Natural killer cell (primary cell): ENCODE data around the gene FRMPD2. TPM values are rescaled to one million over a fixed set of nuclear protein-coding genes. Genes with fewer than 3 reads are reported as not detected.

Source experiments
- ATAC-seq, 3 donors: fragments of 150-1000 bp in 2 of 3; fragments of 200-7000 bp in 1 of 3; cut with Tn5 transposase; 1 replicate in 1 of 3; 2 replicates in 2 of 3; pipeline ENCODE4 v1.10.0; 2021; ENCODE audit warnings: mild to moderate bottlenecking in 2 of 3, moderate library complexity in 2 of 3
- DNase-seq, 2 donors: peaks; one replicate each; pipeline versions ENCODE4 v3.0.0 to v3.0.0-alpha.2; 2013 to 2021; ENCODE audit warnings: mixed read lengths in 1 of 2
- H3K27ac ChIP-seq: one replicate; pipeline ENCODE4 v1.5.1; 2013; ENCODE audit warnings: mild to moderate bottlenecking, low read length
- H3K27me3 ChIP-seq: one replicate; pipeline ENCODE4 v1.6.1; 2013; ENCODE audit warnings: low read length; ENCODE audit not compliant: control insufficient read depth, insufficient read depth
- H3K36me3 ChIP-seq: one replicate; pipeline ENCODE4 v1.6.1; 2013; ENCODE audit warnings: low read length; ENCODE audit not compliant: control insufficient read depth, insufficient read depth
- H3K4me1 ChIP-seq: one replicate; pipeline ENCODE4 v1.6.1; 2013; ENCODE audit warnings: low read length; ENCODE audit not compliant: control insufficient read depth, insufficient read depth
- H3K4me3 ChIP-seq: one replicate; pipeline ENCODE4 v1.5.1; 2013; ENCODE audit warnings: low read length
- H3K9me3 ChIP-seq: one replicate; pipeline ENCODE4 v1.6.1; 2013; ENCODE audit warnings: low read length; ENCODE audit not compliant: control insufficient read depth, insufficient read depth
- H3K27ac Mint-ChIP-seq, 2 donors: one replicate each; pipeline ENCODE4 v1.8.0; 2022; ENCODE audit warnings: mild to moderate bottlenecking in 2 of 2, mixed read lengths in 2 of 2, moderate library complexity in 1 of 2
- H3K27me3 Mint-ChIP-seq, 2 donors: one replicate each; pipeline ENCODE4 v1.8.0; 2022; ENCODE audit warnings: low read depth in 2 of 2, mixed read lengths in 2 of 2
- H3K36me3 Mint-ChIP-seq: one replicate; pipeline ENCODE4 v1.8.0; 2022; ENCODE audit warnings: mixed read lengths
- H3K4me1 Mint-ChIP-seq, 2 donors: one replicate each; pipeline ENCODE4 v1.8.0; 2022; ENCODE audit warnings: mixed read lengths in 2 of 2
- H3K4me3 Mint-ChIP-seq: one replicate; pipeline ENCODE4 v1.8.0; 2022; ENCODE audit warnings: mild to moderate bottlenecking, moderate library complexity, mixed read lengths
- H3K9me3 Mint-ChIP-seq, 2 donors: one replicate each; pipeline ENCODE4 v1.8.0; 2022; ENCODE audit warnings: mixed read lengths in 2 of 2
- WGBS: methylation state at CpG from one replicate; pipeline ENCODE4 v1.1.7; 2013; ENCODE audit warnings: missing lambda C conversion rate; ENCODE audit not compliant: insufficient coverage; 5-methylcytosine and 5-hydroxymethylcytosine counted together
- intact Hi-C: fragments of 100-400 bp; cut with micrococcal nuclease; formaldehyde crosslinking; loops from one replicate; pipeline ENCODE4 v1.14.2; 2022
- total RNA-seq, 4 donors: library from RNA; stranded (reverse); fragments of 120-200 nt in 1 of 4; gene quantifications; one replicate each; pipeline versions ENCODE4 v1.2.3 to v1.2.4, GENCODE V29; 2013 to 2022
- TF ChIP-seq, protein P1 (sequence below): fragments of 200-600 bp; IDR thresholded peaks from one replicate; pipeline ENCODE4 v1.8.0; 2022; ENCODE audit warnings: antibody characterized with exemption

FRMPD2 gene
- total RNA-seq, 3 donors from 2014 or later (not counting 1 experiment from before 2014, with no cell fraction given), result 0.20 TPM; not detected in 2

DNA sequence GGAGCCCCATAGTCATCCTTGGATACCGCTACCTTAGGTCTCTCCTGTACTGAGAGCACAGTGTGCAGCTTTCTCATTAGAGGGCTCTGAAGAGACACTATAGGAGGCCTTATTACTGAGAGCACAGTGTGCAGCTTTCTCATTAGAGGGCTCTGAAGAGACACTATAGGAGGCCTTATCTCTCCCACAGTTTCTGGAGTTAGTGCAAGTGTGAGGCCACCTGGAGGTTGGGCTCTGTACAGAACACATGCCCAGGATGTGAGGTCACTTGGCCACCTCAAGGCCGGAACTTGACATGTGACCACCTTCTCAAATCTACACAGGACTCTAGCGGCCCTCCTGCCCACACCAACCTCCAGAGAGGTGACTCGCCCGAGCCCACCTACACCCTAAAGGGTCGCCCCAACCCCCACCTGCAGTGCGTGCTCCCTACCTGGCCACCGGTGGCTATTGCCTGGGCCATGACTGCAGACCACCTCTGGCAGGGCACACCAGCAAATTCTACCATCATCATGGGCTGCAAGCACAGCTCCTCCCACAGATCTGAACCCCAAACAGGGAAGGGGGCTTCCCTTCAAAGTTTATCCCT is 24.6 kb downstream of the FRMPD2 start:
- no peaks in the 10 kb centered on the region for H3K36me3 Mint-ChIP-seq
- ATAC-seq (no peak), DNase-seq (no peak)
- TF ChIP-seq, protein P1, sequence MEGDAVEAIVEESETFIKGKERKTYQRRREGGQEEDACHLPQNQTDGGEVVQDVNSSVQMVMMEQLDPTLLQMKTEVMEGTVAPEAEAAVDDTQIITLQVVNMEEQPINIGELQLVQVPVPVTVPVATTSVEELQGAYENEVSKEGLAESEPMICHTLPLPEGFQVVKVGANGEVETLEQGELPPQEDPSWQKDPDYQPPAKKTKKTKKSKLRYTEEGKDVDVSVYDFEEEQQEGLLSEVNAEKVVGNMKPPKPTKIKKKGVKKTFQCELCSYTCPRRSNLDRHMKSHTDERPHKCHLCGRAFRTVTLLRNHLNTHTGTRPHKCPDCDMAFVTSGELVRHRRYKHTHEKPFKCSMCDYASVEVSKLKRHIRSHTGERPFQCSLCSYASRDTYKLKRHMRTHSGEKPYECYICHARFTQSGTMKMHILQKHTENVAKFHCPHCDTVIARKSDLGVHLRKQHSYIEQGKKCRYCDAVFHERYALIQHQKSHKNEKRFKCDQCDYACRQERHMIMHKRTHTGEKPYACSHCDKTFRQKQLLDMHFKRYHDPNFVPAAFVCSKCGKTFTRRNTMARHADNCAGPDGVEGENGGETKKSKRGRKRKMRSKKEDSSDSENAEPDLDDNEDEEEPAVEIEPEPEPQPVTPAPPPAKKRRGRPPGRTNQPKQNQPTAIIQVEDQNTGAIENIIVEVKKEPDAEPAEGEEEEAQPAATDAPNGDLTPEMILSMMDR, result no peak
- no peak overlapping the region for H3K4me3 Mint-ChIP-seq
- peaks cover 2 to 7% of the 10 kb centered on the region in 2 donors for H3K27me3 Mint-ChIP-seq
- no peaks in the 10 kb centered on the region for H3K9me3 Mint-ChIP-seq
- H3K27ac Mint-ChIP-seq, result no peak overlapping the region
- no peak overlapping the region for H3K4me3 ChIP-seq
- no peaks in the 10 kb centered on the region for H3K36me3 ChIP-seq
- H3K27ac ChIP-seq, result no peak overlapping the region
- no peaks in the 10 kb centered on the region for H3K9me3 ChIP-seq
- intact Hi-C loops, result no loop called here
- no peaks in the 10 kb centered on the region for H3K4me1 ChIP-seq
- H3K4me1 Mint-ChIP-seq, result peaks cover 0 to 6% of the 10 kb centered on the region in 2 donors
- WGBS, result 85% methylated on average over 8 of the region's 8 CpGs
- no peaks in the 10 kb centered on the region for H3K27me3 ChIP-seq

DNA sequence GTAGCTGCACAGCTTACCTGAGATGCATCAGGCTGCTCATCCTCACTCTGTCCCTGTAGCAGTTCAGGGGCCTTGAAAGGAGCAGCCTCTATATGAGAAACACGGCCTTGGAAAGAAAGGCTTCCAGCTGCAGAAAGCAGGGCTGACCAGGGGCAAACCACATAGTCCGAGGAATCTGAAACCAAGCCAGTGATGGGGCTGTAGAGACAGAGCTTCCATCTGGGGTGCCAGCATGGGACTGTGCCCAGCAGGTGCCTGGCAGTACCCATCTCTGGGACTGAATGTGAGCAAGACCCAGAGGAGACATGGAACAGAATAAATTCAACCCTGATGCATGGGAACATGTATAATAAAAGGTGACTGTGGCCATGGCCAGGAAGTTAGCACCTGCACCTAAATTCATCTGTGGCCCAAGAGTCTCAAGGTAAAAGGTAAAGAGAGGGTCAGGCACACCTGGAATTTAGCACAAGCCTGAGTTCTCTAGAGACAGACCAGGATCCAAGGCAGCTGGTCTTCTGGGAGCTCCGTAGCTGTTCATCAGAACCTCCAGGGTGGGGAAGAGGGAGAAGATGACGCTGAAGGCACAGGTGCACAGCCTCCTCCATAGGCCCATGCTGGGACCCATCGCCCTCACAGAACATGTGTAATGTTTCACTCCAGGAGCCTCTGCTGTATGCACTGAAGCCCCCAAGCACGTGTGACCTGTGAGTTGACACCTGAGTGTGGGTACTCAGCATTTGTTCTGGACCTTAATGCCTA is 25.3 kb downstream of the FRMPD2 start:
- H3K9me3 Mint-ChIP-seq, result no peaks in the 10 kb centered on the region
- Histone ChIP-seq H3K27me3 (no peaks in the 10 kb centered on the region), H3K4me1 (no peaks in the 10 kb centered on the region), H3K36me3 (no peaks in the 10 kb centered on the region), H3K9me3 (no peaks in the 10 kb centered on the region), H3K27ac (no peak overlapping the region), H3K4me3 (no peak overlapping the region)
- H3K27ac Mint-ChIP-seq, result no peak overlapping the region
- DNase-seq (no peak), ATAC-seq (no peak)
- H3K4me3 Mint-ChIP-seq, result no peak overlapping the region
- TF ChIP-seq, protein P1, result no peak
- intact Hi-C loops, result no loop called here
- peaks cover 0 to 6% of the 10 kb centered on the region in 2 donors for H3K4me1 Mint-ChIP-seq
- no peaks in the 10 kb centered on the region for H3K36me3 Mint-ChIP-seq
- H3K27me3 Mint-ChIP-seq, result peaks cover 2 to 7% of the 10 kb centered on the region in 2 donors
- WGBS, result 88% methylated on average over 6 of the region's 6 CpGs

DNA sequence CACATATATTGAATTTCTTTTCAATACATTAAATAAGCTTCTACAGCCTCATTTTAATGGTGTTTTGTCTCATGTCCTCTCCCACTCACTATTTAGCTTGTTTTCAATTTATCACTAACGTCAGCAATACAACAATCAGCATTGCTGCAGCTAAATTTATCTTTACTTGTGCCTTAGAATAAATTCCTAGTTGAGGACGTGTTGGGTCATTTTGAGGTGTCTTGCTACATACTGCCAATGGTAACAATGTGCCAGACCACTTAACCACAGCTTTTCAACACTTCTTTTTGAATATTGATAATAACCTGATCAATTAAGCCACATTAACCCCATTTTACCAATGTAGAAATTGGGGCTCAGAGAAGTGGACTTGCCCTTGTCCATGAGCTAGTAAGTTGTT is 26.0 kb downstream of the FRMPD2 start:
- no peak for ATAC-seq
- Histone ChIP-seq H3K9me3 (no peaks in the 10 kb centered on the region), H3K4me3 (no peak overlapping the region), H3K27ac (no peak overlapping the region), H3K36me3 (no peaks in the 10 kb centered on the region), H3K27me3 (no peaks in the 10 kb centered on the region), H3K4me1 (no peaks in the 10 kb centered on the region)
- H3K27me3 Mint-ChIP-seq, result peaks cover 2 to 8% of the 10 kb centered on the region in 2 donors
- H3K4me1 Mint-ChIP-seq, result peaks cover 0 to 6% of the 10 kb centered on the region in 2 donors
- H3K9me3 Mint-ChIP-seq, result no peaks in the 10 kb centered on the region
- intact Hi-C loops, result no loop called here
- TF ChIP-seq, protein P1, result no peak
- DNase-seq, result no peak
- WGBS, result 50% methylated on average over 1 of the region's 2 CpGs
- no peaks in the 10 kb centered on the region for H3K36me3 Mint-ChIP-seq
- no peak overlapping the region for H3K27ac Mint-ChIP-seq
- no peak overlapping the region for H3K4me3 Mint-ChIP-seq
